Epithelial cell of esophagus (primary cell): ENCODE data around the gene TPCN2.

Source experiments
- DNase-seq: peaks from one replicate; pipeline ENCODE4 v3.0.0; 2010; ENCODE audit warnings: low read depth
- H3K4me3 ChIP-seq: 2 replicates; pipeline ENCODE4 v1.5.1; 2011; ENCODE audit warnings: mild to moderate bottlenecking, low read length, control low read depth
- CTCF ChIP-seq: IDR thresholded peaks from 2 replicates; pipeline ENCODE4 v1.5.1; 2011; ENCODE audit warnings: low read depth, mild to moderate bottlenecking, low read length, control low read depth, inconsistent platforms; ENCODE audit not compliant: insufficient read depth; ENCODE audit errors: missing control alignments

The TPCN2 gene

GRCh38 chr11:69099180-69099579, 50.4 kb downstream of the TPCN2 start:
- no peak for DNase-seq
- TF ChIP-seq CTCF = no peak
- no peak overlapping the region for H3K4me3 ChIP-seq

GRCh38 chr11:69100454-69101114, 51.9 kb downstream of the TPCN2 start:
- no peak for DNase-seq
- H3K4me3 ChIP-seq = no peak overlapping the region

GRCh38 chr11:69101115-69101791, 52.5 kb downstream of the TPCN2 start:
- peak; percentile 98 for TF ChIP-seq CTCF
- DNase-seq = peak; percentile 84
- H3K4me3 ChIP-seq = no peak overlapping the region

More at GRCh38 chr11:69100454-69101114, 51.9 kb downstream of the TPCN2 start:
- no peak for TF ChIP-seq CTCF

- no peak overlapping the region for H3K4me3 ChIP-seq
- no peak for TF ChIP-seq CTCF
- DNase-seq = no peak
Observed at GRCh38 chr11:69101792-69102695, 53.3 kb downstream of the TPCN2 start.

- H3K4me3 ChIP-seq = no peak overlapping the region
- TF ChIP-seq CTCF = no peak
- DNase-seq = no peak
Observed at GRCh38 chr11:69102732-69103615, 54.2 kb downstream of the TPCN2 start.

GRCh38 chr11:69104212-69104855, 55.6 kb downstream of the TPCN2 start:
- no peak for DNase-seq
- H3K4me3 ChIP-seq = no peak overlapping the region

More at GRCh38 chr11:69104212-69104855, 55.6 kb downstream of the TPCN2 start:
- no peak for TF ChIP-seq CTCF
